ENCODE data around the gene BMS1. TPM values are rescaled to one million over a fixed set of nuclear protein-coding genes. Genes with fewer than 3 reads are reported as not detected.

Gene BMS1
- total and polyA plus RNA-seq, 10 donors = 6.6 to 17.7 (median 13.4) TPM

DNA sequence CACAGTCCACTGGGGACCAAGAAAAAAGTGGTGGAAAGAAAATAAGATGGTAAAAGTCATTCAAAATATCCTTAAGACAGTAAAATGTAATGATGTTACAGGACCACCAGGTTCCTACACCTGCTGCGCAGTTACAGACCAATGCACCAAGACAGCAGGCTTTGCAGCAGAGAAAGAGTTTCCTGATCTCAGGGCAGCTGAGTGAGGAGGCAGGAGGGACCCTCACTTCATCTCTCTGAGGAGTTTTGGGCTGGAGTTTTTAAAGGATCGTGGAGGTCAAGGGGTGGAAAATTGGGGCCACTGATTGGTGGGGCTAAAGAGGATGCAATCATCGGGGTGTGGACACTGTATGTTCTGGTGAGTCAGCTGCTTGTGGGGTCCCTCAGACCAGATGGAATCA lies 100.0 kb downstream of the BMS1 start:
- H3K27ac ChIP-seq = no peak overlapping the region
- peaks cover 0 to 25% (median 0%) of the 10 kb centered on the region in 7 donors for H3K27me3 ChIP-seq (replicated peaks in 1 of 7)
- no peaks in the 10 kb centered on the region for H3K36me3 ChIP-seq
- 82 to 93% (median 87%) methylated on average over 3 of the region's 3 CpGs for WGBS, 5 donors
- TF ChIP-seq, protein P1, sequence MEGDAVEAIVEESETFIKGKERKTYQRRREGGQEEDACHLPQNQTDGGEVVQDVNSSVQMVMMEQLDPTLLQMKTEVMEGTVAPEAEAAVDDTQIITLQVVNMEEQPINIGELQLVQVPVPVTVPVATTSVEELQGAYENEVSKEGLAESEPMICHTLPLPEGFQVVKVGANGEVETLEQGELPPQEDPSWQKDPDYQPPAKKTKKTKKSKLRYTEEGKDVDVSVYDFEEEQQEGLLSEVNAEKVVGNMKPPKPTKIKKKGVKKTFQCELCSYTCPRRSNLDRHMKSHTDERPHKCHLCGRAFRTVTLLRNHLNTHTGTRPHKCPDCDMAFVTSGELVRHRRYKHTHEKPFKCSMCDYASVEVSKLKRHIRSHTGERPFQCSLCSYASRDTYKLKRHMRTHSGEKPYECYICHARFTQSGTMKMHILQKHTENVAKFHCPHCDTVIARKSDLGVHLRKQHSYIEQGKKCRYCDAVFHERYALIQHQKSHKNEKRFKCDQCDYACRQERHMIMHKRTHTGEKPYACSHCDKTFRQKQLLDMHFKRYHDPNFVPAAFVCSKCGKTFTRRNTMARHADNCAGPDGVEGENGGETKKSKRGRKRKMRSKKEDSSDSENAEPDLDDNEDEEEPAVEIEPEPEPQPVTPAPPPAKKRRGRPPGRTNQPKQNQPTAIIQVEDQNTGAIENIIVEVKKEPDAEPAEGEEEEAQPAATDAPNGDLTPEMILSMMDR (IDR thresholded peaks at IDR 0.05 in 8 of 11, conservative IDR thresholded peaks at IDR 0.05 in 3 of 11) = no peak
- TF ChIP-seq POLR2A (IDR thresholded peaks at IDR 0.05) (no peak), POLR2AphosphoS5 (IDR thresholded peaks at IDR 0.05) (no peak)
- no peak overlapping the region for H3K4me3 ChIP-seq
- H3K4me1 ChIP-seq = no peaks in the 10 kb centered on the region
- no peak for DNase-seq
- intact Hi-C loops (cut with DNase I; ENCODE audit: low total_unique reads) = no loop called here
- H3K9me3 ChIP-seq = peaks cover 0 to 23% (median 17%) of the 10 kb centered on the region in 8 donors

Small RNA genes lying within 50 kb of the gene (small RNA-seq; reads per million reads assigned to genes)
- gene RNU6-885P = 0 reads per million in 4 donors

Other genes starting within 250 kb of the BMS1 start
- gene ZNF33B, start 144.2 kb upstream of the BMS1 start, total RNA-seq = 10 to 100 TPM; 16.7 to 34.1 (median 26.1) TPM
- 10 to 100 TPM; 12.2 to 19.4 (median 12.8) TPM for gene ZNF33B, start 144.2 kb upstream of the BMS1 start, polyA plus RNA-seq